OCI-LY7 (cell line): Measurements from ENCODE around the gene DENND1A. TPM values are rescaled to one million over a fixed set of nuclear protein-coding genes. Genes with fewer than 3 reads are reported as not detected.

Source experiments
- BruUV-seq: library from RNA; stranded (reverse); fragments of 400-500 nt; replicated peaks from 2 replicates; lab custom pipeline; 2021; lab: Mats Ljungman, UMichigan
- CTCF ChIA-PET: fragments of 300-600 bp; sonication (Branson Sonifier 250); formaldehyde crosslinking; loops from one replicate; lab custom pipeline; 2022; ENCODE audit warnings: antibody characterized with exemption; ENCODE audit not compliant: unreplicated experiment; lab: Charles Lee
- POLR2A ChIA-PET: fragments of 300-600 bp; sonication (Branson Sonifier 250); formaldehyde crosslinking; loops from one replicate; lab custom pipeline; 2022; ENCODE audit warnings: antibody characterized with exemption; lab: Charles Lee
- DNase-seq: peaks from one replicate; pipeline ENCODE4 v3.0.0-alpha.2; 2015; ENCODE audit warnings: low spot score
- H2AFZ ChIP-seq: fragments of 200-600 bp; sonication (generic), shearing (Covaris generic); 2 replicates; pipeline ENCODE4 v1.6.1; 2014; ENCODE audit warnings: mild to moderate bottlenecking, antibody characterized with exemption, low read length, moderate library complexity
- H3K27ac ChIP-seq: fragments of 200-600 bp; sonication (generic); 2 replicates; pipeline ENCODE4 v1.5.1; 2014; ENCODE audit warnings: mixed run types, low read depth, mild to moderate bottlenecking, moderate library complexity, low read length, inconsistent platforms; ENCODE audit not compliant: poor library complexity, severe bottlenecking
- H3K36me3 ChIP-seq: fragments of 200-600 bp; sonication (generic); 2 replicates; pipeline ENCODE4 v1.6.1; 2014; ENCODE audit warnings: mild to moderate bottlenecking, antibody characterized with exemption, low read length, moderate library complexity, mixed read lengths; ENCODE audit not compliant: insufficient read depth
- H3K4me1 ChIP-seq: fragments of 200-600 bp; sonication (generic); 2 replicates; pipeline ENCODE4 v1.5.1; 2014; ENCODE audit warnings: mild to moderate bottlenecking, low read length; ENCODE audit not compliant: insufficient read depth, poor library complexity, severe bottlenecking
- H3K4me2 ChIP-seq: fragments of 200-600 bp; sonication (generic); 2 replicates; pipeline ENCODE4 v1.6.1; 2014; ENCODE audit warnings: mild to moderate bottlenecking, low read length
- H3K4me3 ChIP-seq: fragments of 200-600 bp; sonication (generic); 2 replicates; pipeline ENCODE4 v1.5.1; 2014; ENCODE audit warnings: mild to moderate bottlenecking, low read depth, low read length; ENCODE audit not compliant: poor library complexity, severe bottlenecking
- H3K79me2 ChIP-seq: fragments of 200-600 bp; sonication (generic); 2 replicates; pipeline ENCODE4 v1.6.1; 2016; ENCODE audit warnings: low read depth, mild to moderate bottlenecking, low read length, moderate library complexity, mixed read lengths; ENCODE audit not compliant: insufficient read depth
- H3K9me2 ChIP-seq: fragments of 200-600 bp; sonication (generic); 2 replicates; pipeline ENCODE4 v1.6.1; 2016; ENCODE audit warnings: mild to moderate bottlenecking, low read length, mixed read lengths; ENCODE audit not compliant: insufficient read depth
- H3K9me3 ChIP-seq: fragments of 200-600 bp; sonication (generic); 2 replicates; pipeline ENCODE4 v1.6.1; 2014; ENCODE audit warnings: mild to moderate bottlenecking, mixed run types, low read length, mixed read lengths
- H4K20me1 ChIP-seq: fragments of 200-600 bp; sonication (generic); 2 replicates; pipeline ENCODE4 v1.6.1; 2014; ENCODE audit warnings: mild to moderate bottlenecking, antibody characterized with exemption, low read length, moderate library complexity, mixed read lengths; ENCODE audit not compliant: insufficient read depth
- EZH2phosphoT487 ChIP-seq: fragments of 200-600 bp; sonication (generic); IDR thresholded peaks from 2 replicates; pipeline ENCODE4 v1.6.1; 2018; ENCODE audit warnings: low read depth, borderline replicate concordance, mild to moderate bottlenecking, mixed run types, antibody characterized with exemption, low read length, moderate library complexity, mixed read lengths
- intact Hi-C: fragments of 100-400 bp; cut with micrococcal nuclease; formaldehyde crosslinking; loops from one replicate; pipeline ENCODE4 v1.10.0; 2022; ENCODE audit not compliant: unreplicated experiment
- total RNA-seq, 2 experiments: library from RNA; depleted of rRNA in 1 of 2; stranded (reverse); fragments of >200 nt in 1 of 2; shearing (Covaris generic) in 1 of 2; gene quantifications; 2 replicates each; pipeline ENCODE4 v1.2.3, GENCODE V29; 2014 to 2022
- TF ChIP-seq, protein P1 (sequence below): fragments of 200-600 bp; sonication (generic); conservative IDR thresholded peaks from 2 replicates; pipeline ENCODE4 v1.5.1; 2014; ENCODE audit warnings: mild to moderate bottlenecking, antibody characterized with exemption, low read length, moderate library complexity, mixed read lengths

DENND1A gene
- total RNA-seq, 2 experiments from 2014 or later, result 17.9 to 36.3 TPM

GRCh38 chr9:123771690-123772089 lies 158.2 kb downstream of the DENND1A start:
- H3K36me3 ChIP-seq, result no peaks in the 10 kb centered on the region
- CTCF ChIA-PET, result no interaction called here
- H3K4me2 ChIP-seq, result no peak overlapping the region
- intact Hi-C loops, result no loop called here
- H3K79me2 ChIP-seq, result no peaks in the 10 kb centered on the region
- no peaks in the 10 kb centered on the region for H3K9me2 ChIP-seq
- no peak overlapping the region for H2AFZ ChIP-seq
- POLR2A ChIA-PET, result interaction anchor here (1.9 kb wide), 1 partner anchor 17 kb away, joined by 12 read pairs; no protein-coding TSS in a partner anchor
- BruUV-seq, result no TSS peak
- no peak for DNase-seq
- no peak overlapping the region for H3K4me3 ChIP-seq
- H3K27ac ChIP-seq, result no peak overlapping the region
- no peaks in the 10 kb centered on the region for H4K20me1 ChIP-seq
- H3K9me3 ChIP-seq, result no peaks in the 10 kb centered on the region
- peaks cover 8% of the 10 kb centered on the region for H3K4me1 ChIP-seq
- TF ChIP-seq, protein P1, sequence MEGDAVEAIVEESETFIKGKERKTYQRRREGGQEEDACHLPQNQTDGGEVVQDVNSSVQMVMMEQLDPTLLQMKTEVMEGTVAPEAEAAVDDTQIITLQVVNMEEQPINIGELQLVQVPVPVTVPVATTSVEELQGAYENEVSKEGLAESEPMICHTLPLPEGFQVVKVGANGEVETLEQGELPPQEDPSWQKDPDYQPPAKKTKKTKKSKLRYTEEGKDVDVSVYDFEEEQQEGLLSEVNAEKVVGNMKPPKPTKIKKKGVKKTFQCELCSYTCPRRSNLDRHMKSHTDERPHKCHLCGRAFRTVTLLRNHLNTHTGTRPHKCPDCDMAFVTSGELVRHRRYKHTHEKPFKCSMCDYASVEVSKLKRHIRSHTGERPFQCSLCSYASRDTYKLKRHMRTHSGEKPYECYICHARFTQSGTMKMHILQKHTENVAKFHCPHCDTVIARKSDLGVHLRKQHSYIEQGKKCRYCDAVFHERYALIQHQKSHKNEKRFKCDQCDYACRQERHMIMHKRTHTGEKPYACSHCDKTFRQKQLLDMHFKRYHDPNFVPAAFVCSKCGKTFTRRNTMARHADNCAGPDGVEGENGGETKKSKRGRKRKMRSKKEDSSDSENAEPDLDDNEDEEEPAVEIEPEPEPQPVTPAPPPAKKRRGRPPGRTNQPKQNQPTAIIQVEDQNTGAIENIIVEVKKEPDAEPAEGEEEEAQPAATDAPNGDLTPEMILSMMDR, result no peak
- no peak for TF ChIP-seq EZH2phosphoT487

DNA sequence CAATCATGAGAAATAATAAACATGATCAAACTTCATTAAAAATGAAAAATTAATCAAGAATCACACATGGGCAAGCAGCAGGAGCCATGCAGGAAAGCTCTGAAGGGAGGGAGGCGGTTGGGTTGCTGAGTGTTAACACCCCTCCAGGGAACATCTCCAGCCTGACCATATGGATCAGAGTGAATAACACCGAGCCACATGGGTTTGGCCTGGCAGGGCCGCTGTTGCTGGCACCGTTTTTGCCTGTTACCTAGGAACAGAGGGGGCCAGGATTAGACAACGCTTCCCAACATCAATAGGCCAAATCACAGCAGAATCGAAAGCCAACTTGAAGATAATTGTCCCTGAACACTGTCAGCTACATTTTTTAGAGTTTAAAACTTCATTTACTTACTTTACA lies 160.2 kb downstream of the DENND1A start:
- H3K36me3 ChIP-seq, result no peaks in the 10 kb centered on the region
- no peak overlapping the region for H3K4me3 ChIP-seq
- DNase-seq, result no peak
- intact Hi-C loops, result no loop called here
- no peak overlapping the region for H2AFZ ChIP-seq
- ChIA-PET POLR2A (interaction anchor here (1.9 kb wide), 1 partner anchor 19 kb away, joined by 12 read pairs; no protein-coding TSS in a partner anchor), CTCF (no interaction called here)
- H4K20me1 ChIP-seq, result no peaks in the 10 kb centered on the region
- H3K9me2 ChIP-seq, result no peaks in the 10 kb centered on the region
- H3K9me3 ChIP-seq, result no peaks in the 10 kb centered on the region
- H3K4me2 ChIP-seq, result no peak overlapping the region
- no peak for TF ChIP-seq EZH2phosphoT487
- TF ChIP-seq, protein P1, result no peak
- H3K27ac ChIP-seq, result no peak overlapping the region
- peaks cover 8% of the 10 kb centered on the region for H3K4me1 ChIP-seq
- no TSS peak for BruUV-seq
- H3K79me2 ChIP-seq, result no peaks in the 10 kb centered on the region

- Histone ChIP-seq H3K79me2 (no peaks in the 10 kb centered on the region), H2AFZ (no peak overlapping the region), H3K4me2 (no peak overlapping the region), H3K27ac (no peak overlapping the region), H3K4me1 (no peaks in the 10 kb centered on the region), H3K4me3 (no peak overlapping the region), H3K36me3 (no peaks in the 10 kb centered on the region), H4K20me1 (no peaks in the 10 kb centered on the region), H3K9me3 (no peaks in the 10 kb centered on the region), H3K9me2 (no peaks in the 10 kb centered on the region)
- BruUV-seq, result no TSS peak
- no peak for TF ChIP-seq EZH2phosphoT487
- TF ChIP-seq, protein P1, result no peak
- intact Hi-C loops, result no loop called here
- POLR2A ChIA-PET, result interaction anchor here (0.6 kb wide), 1 partner anchor 522 kb away, joined by 4 read pairs; no protein-coding TSS in a partner anchor
- CTCF ChIA-PET, result no interaction called here
- no peak for DNase-seq
Observed at GRCh38 chr9:123763910-123764588, 165.9 kb downstream of the DENND1A start.
